Central memory CD8-positive, alpha-beta T cell (primary cell): Measurements from ENCODE around the gene NEK7.

Experiments
- ATAC-seq: fragments of 150-1000 bp; cut with Tn5 transposase; replicated peaks from 2 replicates; pipeline ENCODE4 v1.10.0; 2022; ENCODE audit warnings: mild to moderate bottlenecking, moderate FRiP score, moderate number of reproducible peaks; ENCODE audit not compliant: poor library complexity, severe bottlenecking; ENCODE audit errors: extremely low read depth
- DNase-seq, 2 donors: peaks; one replicate each; pipeline ENCODE4 v3.0.0; 2021; ENCODE audit warnings: low spot score in 2 of 2
- H3K27ac Mint-ChIP-seq: one replicate; pipeline ENCODE4 v1.8.0; 2022; ENCODE audit warnings: low read depth, mild to moderate bottlenecking, moderate library complexity, mixed read lengths
- H3K27me3 Mint-ChIP-seq: one replicate; pipeline ENCODE4 v1.8.0; 2022; ENCODE audit warnings: mixed read lengths
- H3K36me3 Mint-ChIP-seq: one replicate; pipeline ENCODE4 v1.8.0; 2022; ENCODE audit warnings: mild to moderate bottlenecking, moderate library complexity, mixed read lengths; ENCODE audit not compliant: insufficient read depth
- H3K4me1 Mint-ChIP-seq: one replicate; pipeline ENCODE4 v1.8.0; 2022; ENCODE audit warnings: mixed read lengths
- H3K4me3 Mint-ChIP-seq: one replicate; pipeline ENCODE4 v1.8.0; 2022; ENCODE audit warnings: mild to moderate bottlenecking, moderate library complexity, mixed read lengths
- H3K9me3 Mint-ChIP-seq: one replicate; pipeline ENCODE4 v1.8.0; 2022; ENCODE audit warnings: mixed read lengths

NEK7 gene

GRCh38 chr1:198333744-198334143 is 176.9 kb downstream of the NEK7 start:
- no peaks in the 10 kb centered on the region for H3K4me1 Mint-ChIP-seq
- ATAC-seq: no peak
- H3K27ac Mint-ChIP-seq: no peak overlapping the region
- no peak for DNase-seq
- peaks cover 11% of the 10 kb centered on the region for H3K27me3 Mint-ChIP-seq
- no peaks in the 10 kb centered on the region for H3K36me3 Mint-ChIP-seq
- H3K9me3 Mint-ChIP-seq: peaks cover 5% of the 10 kb centered on the region
- H3K4me3 Mint-ChIP-seq: no peak overlapping the region

DNA sequence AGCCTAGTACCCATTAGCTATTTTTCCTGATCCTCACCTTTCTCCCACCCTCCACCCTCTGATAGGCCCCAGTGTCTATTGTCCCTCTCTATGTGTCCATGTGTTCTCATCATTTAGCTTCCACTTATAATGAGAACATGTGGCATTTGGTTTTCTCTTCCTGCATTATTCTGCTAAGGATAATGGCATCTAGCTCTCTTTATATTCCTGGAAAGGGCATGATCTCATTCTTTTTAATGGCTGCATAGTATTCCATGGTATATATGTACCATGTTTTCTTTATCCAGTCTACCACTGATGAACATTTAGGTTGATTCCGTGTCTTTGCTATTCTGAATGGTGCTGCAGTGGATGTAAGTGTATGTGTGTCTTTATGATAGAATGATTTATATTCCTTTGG is 178.9 kb downstream of the NEK7 start:
- Mint-ChIP-seq H3K4me1 (no peaks in the 10 kb centered on the region), H3K4me3 (no peak overlapping the region), H3K36me3 (no peaks in the 10 kb centered on the region), H3K27ac (no peak overlapping the region), H3K27me3 (peaks cover 16% of the 10 kb centered on the region), H3K9me3 (peaks cover 5% of the 10 kb centered on the region)
- no peak for DNase-seq
- no peak for ATAC-seq

DNA sequence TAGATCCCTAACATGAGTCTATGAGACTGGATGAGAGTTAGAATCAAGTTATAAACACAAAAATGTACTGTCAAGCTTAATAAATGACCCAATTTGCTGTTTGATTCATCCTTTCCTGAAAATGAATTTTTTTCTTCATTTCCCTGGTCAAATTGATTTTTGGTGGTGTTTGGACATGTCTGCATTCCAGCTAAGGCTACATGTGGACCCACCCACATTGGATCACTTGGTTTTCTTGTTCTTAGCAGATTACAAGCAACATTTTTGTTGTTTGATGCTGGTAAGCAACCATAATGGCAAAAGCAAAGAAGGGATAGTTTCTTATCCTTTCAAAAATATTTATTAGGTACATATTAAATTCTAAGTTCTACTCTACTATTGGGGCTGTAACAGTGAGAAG is 181.1 kb downstream of the NEK7 start:
- no peak overlapping the region for H3K4me3 Mint-ChIP-seq
- DNase-seq: no peak
- H3K4me1 Mint-ChIP-seq: no peaks in the 10 kb centered on the region
- no peaks in the 10 kb centered on the region for H3K36me3 Mint-ChIP-seq
- H3K27me3 Mint-ChIP-seq: peaks cover 11% of the 10 kb centered on the region
- H3K9me3 Mint-ChIP-seq: peaks cover 5% of the 10 kb centered on the region
- H3K27ac Mint-ChIP-seq: no peak overlapping the region
- no peak for ATAC-seq

GRCh38 chr1:198340139-198340538 is 183.3 kb downstream of the NEK7 start:
- Mint-ChIP-seq H3K4me3 (no peak overlapping the region), H3K27ac (no peak overlapping the region), H3K27me3 (peaks cover 11% of the 10 kb centered on the region), H3K4me1 (no peaks in the 10 kb centered on the region), H3K9me3 (peaks cover 5% of the 10 kb centered on the region), H3K36me3 (no peaks in the 10 kb centered on the region)
- DNase-seq (no peak), ATAC-seq (no peak)

GRCh38 chr1:198346178-198346577 is 189.4 kb downstream of the NEK7 start:
- Mint-ChIP-seq H3K36me3 (no peaks in the 10 kb centered on the region), H3K9me3 (no peaks in the 10 kb centered on the region), H3K4me1 (no peaks in the 10 kb centered on the region), H3K27me3 (peaks cover under 1% of the 10 kb centered on the region), H3K4me3 (no peak overlapping the region), H3K27ac (no peak overlapping the region)
- no peak for DNase-seq
- ATAC-seq: no peak

DNA sequence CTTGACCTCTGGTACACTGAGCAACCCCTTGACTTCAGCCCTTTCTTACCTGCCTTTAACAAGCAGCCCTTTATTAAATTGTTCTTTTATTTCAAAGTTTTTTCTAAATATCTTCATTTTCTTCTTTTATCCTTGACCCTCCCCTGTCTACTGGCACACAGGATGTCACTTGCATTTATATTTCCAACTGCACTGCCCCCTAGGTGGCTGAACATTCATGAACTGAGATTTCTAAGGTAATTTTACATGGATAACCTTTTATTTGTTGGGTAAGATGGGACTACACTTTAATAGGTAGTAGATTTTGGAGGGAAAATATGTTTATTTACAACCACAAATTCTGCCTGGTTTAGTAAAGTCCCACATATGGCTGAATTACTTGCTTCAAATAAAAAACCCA is 193.7 kb downstream of the NEK7 start:
- Mint-ChIP-seq H3K9me3 (no peaks in the 10 kb centered on the region), H3K36me3 (peaks cover 1% of the 10 kb centered on the region), H3K27me3 (peaks cover 9% of the 10 kb centered on the region), H3K4me3 (no peak overlapping the region), H3K4me1 (no peaks in the 10 kb centered on the region), H3K27ac (no peak overlapping the region)
- DNase-seq (no peak), ATAC-seq (no peak)

GRCh38 chr1:198352975-198353695 is 196.3 kb downstream of the NEK7 start:
- Mint-ChIP-seq H3K36me3 (peaks cover 1% of the 10 kb centered on the region), H3K4me3 (no peak overlapping the region), H3K27ac (no peak overlapping the region), H3K27me3 (peaks cover 9% of the 10 kb centered on the region), H3K9me3 (no peaks in the 10 kb centered on the region), H3K4me1 (no peaks in the 10 kb centered on the region)
- ATAC-seq: no peak
- DNase-seq: no peak

GRCh38 chr1:198357937-198358336 is 201.1 kb downstream of the NEK7 start:
- no peak overlapping the region for H3K4me3 Mint-ChIP-seq
- no peak for ATAC-seq
- H3K9me3 Mint-ChIP-seq: no peaks in the 10 kb centered on the region
- no peaks in the 10 kb centered on the region for H3K4me1 Mint-ChIP-seq
- peaks cover 9% of the 10 kb centered on the region for H3K27me3 Mint-ChIP-seq
- no peak for DNase-seq
- no peak overlapping the region for H3K27ac Mint-ChIP-seq
- H3K36me3 Mint-ChIP-seq: peaks cover 1% of the 10 kb centered on the region

- no peaks in the 10 kb centered on the region for H3K4me1 Mint-ChIP-seq
- no peak for DNase-seq
- H3K27ac Mint-ChIP-seq: no peak overlapping the region
- H3K27me3 Mint-ChIP-seq: peaks cover under 1% of the 10 kb centered on the region
- H3K36me3 Mint-ChIP-seq: peaks cover 1% of the 10 kb centered on the region
- no peak overlapping the region for H3K4me3 Mint-ChIP-seq
- no peaks in the 10 kb centered on the region for H3K9me3 Mint-ChIP-seq
- ATAC-seq: no peak
These were observed 202.3 kb downstream of the NEK7 start for GRCh38 chr1:198359024-198359653.

- H3K36me3 Mint-ChIP-seq: peaks cover 1% of the 10 kb centered on the region
- no peak overlapping the region for H3K27ac Mint-ChIP-seq
- ATAC-seq (no peak), DNase-seq (no peak)
- H3K4me1 Mint-ChIP-seq: no peaks in the 10 kb centered on the region
- no peaks in the 10 kb centered on the region for H3K9me3 Mint-ChIP-seq
- no peaks in the 10 kb centered on the region for H3K27me3 Mint-ChIP-seq
- H3K4me3 Mint-ChIP-seq: no peak overlapping the region
These were observed 203.5 kb downstream of the NEK7 start for GRCh38 chr1:198360208-198360729.

DNA sequence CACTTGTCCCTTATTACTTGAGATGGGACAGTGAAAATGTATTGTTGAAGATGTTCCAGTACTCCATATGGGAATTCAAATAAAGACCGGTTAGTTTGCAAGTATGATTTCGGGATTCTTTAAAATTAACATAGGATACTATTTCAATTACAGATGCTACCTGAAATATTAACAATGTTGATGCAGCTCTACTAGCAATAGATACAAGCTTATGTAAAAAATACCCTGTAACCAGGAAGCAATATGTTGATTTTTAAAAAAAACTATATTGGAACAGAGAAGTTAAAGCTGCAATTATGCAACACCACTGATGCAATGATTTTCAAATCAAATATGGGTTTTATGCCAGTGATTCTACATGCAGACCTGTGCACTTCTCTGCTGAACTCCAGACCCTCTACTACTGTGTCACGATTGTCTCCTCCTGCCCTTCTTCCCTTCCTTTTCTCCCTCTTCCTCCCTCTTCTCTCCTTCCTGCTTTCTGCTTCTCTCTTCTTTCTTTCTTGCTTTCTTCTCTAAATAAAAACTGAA is 204.5 kb downstream of the NEK7 start:
- no peak for DNase-seq
- ATAC-seq: no peak
- no peak overlapping the region for H3K27ac Mint-ChIP-seq
- H3K9me3 Mint-ChIP-seq: no peaks in the 10 kb centered on the region
- no peak overlapping the region for H3K4me3 Mint-ChIP-seq
- H3K27me3 Mint-ChIP-seq: no peaks in the 10 kb centered on the region
- H3K4me1 Mint-ChIP-seq: no peaks in the 10 kb centered on the region
- H3K36me3 Mint-ChIP-seq: peaks cover 1% of the 10 kb centered on the region

DNA sequence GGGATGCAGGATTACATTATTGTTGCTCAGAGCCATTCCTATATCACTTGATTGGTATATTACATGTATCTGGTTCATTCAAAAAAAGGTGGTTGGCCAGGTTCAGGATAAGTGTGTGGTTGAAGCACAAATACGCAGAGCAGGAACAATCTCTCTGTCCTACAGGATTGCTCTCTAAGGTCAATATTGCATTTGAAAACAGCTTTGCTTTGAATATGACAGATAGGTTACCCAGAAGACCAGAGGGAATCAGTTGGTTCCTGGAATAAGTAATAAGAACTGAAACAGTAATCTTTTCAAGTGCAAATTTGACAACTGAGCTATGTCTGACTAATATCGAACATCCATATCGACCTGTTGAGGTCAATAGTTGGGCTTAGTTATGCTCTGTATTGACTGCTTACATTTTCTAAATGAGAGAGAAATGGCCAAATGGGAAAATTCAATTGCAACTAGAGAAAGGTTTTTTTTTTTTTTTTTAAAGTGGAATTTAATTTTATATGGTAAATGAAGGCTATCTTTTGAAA is 206.9 kb downstream of the NEK7 start:
- Mint-ChIP-seq H3K27ac (no peak overlapping the region), H3K27me3 (no peaks in the 10 kb centered on the region), H3K36me3 (peaks cover 1% of the 10 kb centered on the region), H3K4me3 (no peak overlapping the region), H3K4me1 (no peaks in the 10 kb centered on the region), H3K9me3 (peaks cover 5% of the 10 kb centered on the region)
- DNase-seq (no peak), ATAC-seq (no peak)

DNA sequence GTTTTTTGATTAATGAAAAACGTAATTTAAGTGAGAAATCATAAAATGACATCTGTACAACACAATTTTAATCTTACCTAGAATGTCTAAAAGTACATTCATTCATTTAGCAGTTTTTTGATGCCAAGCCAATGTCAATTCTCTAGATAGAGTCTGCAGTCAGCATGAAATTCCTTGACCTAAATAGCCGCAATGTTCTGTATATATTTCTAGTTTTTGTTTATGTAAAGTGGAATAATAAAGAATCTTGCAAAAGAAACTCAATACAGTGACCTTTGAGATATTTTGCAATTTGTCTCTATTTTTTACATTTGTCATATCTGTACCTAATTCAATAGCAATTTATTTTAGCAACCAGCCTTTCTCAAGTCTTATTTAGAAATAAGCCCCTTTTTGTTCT is 207.7 kb downstream of the NEK7 start:
- ATAC-seq: no peak

More for the DNA sequence above, 207.7 kb downstream of the NEK7 start:
- Mint-ChIP-seq H3K27ac (no peak overlapping the region), H3K9me3 (peaks cover 8% of the 10 kb centered on the region), H3K27me3 (no peaks in the 10 kb centered on the region), H3K4me1 (no peaks in the 10 kb centered on the region), H3K4me3 (no peak overlapping the region), H3K36me3 (peaks cover 1% of the 10 kb centered on the region)
- no peak for DNase-seq
